CD4-positive, alpha-beta T cell treated with Interleukin-17A for 1 hour (primary cell): ENCODE measurements around the gene TCF25.
A peak's percentile ranks its signal among the peaks of the same experiment; 100 is the strongest.
"Not testable (repeated sequence)": the region's sequence is repeated elsewhere in the genome, so short reads cannot be mapped to it uniquely, and the experiment has no call there.

Experiments used
- DNase-seq: peaks from one replicate; pipeline ENCODE4 v3.0.0-alpha.2; 2020

The TCF25 gene

DNA sequence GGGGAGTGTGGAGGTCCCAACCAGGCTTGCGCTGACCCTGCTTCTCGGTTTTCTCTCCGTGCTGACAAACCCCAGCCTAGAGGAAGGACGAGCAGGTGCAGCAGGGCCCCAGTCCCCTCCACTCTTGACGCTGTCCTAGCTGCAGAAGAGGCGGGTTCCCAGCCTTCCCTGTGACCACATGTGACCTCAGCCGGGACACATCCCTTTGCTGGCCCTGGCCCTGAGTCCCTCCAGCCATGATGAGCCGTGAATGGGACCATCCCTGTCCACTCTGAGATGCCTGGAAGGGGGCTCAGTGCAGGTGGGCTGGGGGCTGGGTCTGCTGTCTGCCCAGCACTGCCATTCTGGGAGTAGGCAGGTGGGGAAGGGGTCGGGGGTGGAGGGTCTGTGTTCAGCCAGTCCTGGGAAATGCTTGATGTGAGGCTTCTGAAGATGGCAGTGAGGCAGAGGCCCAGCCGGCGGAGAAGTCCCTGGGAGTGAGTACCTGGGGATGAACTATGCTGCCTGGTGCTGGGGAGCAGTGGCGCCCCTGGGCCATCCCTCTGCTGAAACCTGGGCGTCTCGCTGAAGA lies 47.8 kb downstream of the TCF25 start:
- no peak for DNase-seq

DNA sequence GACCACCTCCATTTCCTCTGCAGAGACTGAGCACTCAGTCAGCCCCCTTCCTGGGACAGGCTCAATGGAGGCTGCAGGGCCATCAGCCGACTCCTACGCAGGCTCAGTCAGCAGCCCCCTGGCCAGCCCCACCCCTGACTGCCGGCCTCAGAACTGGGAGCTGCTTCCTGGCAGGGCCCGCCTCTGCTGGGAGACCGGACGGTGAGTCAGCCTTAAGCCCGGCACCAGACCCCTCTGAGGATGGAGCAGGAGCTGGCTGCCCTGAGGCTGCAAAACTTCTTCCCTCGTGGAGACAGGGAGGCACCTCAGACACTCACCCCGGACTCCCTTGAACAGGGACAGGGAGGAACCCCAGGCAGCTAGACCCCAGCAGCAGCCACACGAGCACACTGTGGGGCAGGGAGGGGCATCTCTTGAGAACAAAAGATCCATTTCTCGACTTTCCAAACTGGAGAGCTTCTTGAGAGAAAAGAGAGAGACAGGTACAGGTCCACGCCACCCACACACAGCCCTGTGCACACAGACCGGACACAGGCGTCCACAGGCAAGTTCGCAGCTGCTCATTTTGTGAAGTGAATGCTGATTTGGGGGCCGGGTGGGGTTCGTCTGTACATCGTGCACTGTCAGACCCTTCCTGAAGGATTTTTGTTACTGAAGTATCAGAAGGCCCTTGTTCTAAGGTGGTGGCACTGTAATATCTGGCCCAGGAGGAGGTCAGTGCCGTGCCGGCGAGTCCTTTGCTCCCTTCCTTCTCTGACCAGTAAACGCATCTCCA lies 48.5 kb downstream of the TCF25 start:
- no peak for DNase-seq

GRCh38 chr16:89922477-89922883 lies 49.1 kb downstream of the TCF25 start:
- DNase-seq: no peak

DNA sequence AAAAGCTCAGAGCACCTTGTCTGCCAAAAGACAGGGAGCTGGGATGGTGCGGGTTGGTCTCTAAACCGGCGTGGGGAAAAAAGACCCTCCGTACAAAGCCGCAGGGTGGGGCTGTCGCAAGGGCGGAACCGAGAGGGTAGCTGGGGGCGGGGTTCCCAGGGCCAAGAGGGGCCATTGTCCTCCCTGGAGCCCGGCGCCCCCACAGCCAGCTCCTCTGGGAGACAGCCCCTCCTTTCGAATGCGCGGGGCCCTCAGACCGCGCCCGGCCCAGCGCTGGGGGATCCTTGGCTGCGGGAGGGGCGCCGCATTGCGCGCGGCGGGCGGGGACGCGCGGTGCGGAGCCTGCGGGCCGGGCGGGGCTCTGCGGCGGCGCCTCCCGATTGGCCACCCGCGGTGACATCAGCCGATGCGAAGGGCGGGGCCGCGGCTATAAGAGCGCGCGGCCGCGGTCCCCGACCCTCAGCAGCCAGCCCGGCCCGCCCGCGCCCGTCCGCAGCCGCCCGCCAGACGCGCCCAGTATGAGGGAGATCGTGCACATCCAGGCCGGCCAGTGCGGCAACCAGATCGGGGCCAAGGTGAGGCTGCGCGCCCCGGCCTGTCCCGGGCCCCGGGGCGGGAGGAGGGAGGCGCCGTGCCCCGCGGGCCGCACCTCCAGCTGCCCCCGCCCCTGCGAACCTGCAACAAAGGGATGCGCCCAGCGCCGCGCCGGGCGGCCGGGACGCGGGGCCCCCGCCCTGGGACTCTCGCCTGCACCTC lies 49.7 kb downstream of the TCF25 start, which contains the start of gene TUBB3:
TUBB3 (plus strand) TSS at position 459 of the 756 bp plus-strand sequence; CDS start at position 519, 60 bp downstream.
- DNase-seq: peak; percentile 30

- DNase-seq: no peak
Observed at GRCh38 chr16:89923640-89924296, 50.4 kb downstream of the TCF25 start.

DNA sequence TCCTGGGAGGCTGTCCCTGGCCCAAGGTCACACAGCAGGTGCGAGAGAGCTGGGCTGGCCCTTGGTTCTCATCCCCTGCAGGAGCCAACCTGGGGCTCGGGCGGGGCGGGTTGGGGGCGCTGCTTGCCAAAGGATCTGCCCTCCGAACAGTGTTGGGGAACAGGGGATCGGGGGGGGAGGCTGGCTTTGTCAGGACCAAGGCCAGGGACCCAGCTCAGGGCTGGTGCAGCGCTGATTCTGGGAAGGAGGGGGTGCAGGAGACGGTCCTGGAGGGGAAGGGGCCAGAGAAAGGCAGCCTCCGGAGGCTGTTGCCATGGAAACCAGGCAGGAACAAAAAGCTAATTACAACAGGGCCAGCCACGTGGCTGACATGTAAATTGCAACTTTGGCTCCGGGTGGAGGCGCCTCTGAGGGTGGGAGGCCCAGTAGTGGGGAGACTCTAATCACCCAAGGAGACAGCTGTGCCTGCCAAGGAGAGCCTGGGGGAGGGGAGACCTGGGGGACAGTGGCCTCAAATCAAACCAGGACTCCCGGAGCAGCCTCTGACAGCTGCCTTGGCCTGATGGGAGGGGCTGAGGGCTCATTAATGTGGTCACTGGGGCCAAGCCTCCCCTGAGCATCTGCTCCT lies 51.0 kb downstream of the TCF25 start:
- DNase-seq: peak; percentile 42

DNA sequence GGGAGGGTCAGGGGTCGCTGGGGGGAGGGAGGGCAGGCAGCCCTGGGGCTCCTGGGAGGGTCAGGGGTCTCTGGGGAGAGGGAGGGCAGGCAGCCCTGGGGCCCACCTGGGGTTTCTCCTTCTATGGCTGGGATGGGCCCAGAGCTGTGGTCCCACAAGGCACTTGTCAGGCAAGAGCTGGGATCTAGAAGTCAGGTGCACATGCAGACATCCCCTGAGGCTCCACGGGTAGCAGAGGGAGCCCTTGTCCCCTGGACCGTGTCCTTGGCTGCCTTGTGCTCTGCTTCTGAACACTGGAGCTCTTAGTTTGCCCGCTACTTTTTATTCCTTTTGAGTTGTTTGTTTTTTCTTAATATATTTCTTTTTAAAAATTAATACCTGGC lies 51.5 kb downstream of the TCF25 start:
- no peak for DNase-seq

DNA sequence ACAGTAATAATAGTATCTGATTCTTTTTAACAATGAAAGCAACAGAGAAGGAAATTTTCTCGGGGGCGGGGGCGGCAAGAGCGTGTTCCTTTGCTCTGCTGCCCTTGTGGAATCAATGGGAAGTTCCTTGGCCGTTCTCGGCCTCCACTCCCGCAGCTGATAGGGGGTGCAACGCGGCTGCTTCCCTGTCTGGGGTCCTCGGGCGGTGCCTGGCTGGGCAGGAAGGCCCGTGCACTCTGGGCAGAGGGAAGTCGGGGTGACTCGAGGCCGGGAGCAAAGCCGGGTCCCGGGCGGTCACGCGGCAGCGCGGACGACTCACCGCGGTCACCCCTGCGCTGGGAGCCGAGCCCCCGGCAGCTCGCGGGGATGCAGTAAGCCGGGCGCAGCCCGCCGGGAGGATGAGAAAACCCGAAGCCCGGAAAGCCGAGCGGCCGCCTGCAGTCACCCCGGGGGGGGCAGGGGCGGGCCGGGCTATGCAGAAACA lies 52.2 kb downstream of the TCF25 start:
- no peak for DNase-seq

GRCh38 chr16:89931305-89931896 lies 58.0 kb downstream of the TCF25 start:
- no peak for DNase-seq

DNA sequence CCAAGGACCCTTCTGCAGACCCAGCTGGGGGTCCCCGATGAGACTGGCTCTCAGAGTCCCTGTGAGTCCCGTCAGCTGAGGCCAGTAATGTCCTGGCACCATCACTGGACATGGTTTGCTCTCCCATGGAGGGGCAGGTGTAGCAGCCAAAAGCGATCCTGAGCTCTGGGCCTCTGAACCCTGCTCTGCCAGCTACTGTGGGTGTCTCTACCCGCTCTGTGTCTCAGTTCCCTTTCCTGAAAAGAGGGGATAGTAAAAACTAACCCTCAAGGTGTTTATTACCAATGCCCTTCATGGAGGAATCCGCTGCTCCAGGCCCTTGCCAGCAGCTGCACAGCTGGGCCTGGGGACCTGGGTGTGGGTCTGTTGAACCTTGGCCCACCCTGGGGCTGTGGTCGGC lies 58.6 kb downstream of the TCF25 start:
- no peak for DNase-seq

DNA sequence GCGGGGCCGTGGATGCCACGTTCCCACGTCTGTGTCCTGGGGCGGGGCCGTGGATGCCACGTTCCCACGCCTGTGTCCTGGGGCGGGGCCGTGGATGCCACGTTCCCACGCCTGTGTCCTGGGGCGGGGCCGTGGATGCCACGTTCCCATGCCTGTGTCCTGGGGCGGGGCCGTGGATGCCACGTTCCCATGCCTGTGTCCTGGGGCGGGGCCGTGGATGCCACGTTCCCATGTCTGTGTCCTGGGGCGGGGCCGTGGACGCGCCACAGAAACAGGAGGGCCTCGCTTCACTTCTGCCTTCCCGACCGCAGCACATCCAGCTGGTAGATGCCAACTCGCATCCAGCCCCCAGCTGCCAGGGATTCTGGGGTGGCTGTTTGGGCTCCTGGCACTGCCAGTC lies 60.6 kb downstream of the TCF25 start:
- not testable (repeated sequence) for DNase-seq

DNA sequence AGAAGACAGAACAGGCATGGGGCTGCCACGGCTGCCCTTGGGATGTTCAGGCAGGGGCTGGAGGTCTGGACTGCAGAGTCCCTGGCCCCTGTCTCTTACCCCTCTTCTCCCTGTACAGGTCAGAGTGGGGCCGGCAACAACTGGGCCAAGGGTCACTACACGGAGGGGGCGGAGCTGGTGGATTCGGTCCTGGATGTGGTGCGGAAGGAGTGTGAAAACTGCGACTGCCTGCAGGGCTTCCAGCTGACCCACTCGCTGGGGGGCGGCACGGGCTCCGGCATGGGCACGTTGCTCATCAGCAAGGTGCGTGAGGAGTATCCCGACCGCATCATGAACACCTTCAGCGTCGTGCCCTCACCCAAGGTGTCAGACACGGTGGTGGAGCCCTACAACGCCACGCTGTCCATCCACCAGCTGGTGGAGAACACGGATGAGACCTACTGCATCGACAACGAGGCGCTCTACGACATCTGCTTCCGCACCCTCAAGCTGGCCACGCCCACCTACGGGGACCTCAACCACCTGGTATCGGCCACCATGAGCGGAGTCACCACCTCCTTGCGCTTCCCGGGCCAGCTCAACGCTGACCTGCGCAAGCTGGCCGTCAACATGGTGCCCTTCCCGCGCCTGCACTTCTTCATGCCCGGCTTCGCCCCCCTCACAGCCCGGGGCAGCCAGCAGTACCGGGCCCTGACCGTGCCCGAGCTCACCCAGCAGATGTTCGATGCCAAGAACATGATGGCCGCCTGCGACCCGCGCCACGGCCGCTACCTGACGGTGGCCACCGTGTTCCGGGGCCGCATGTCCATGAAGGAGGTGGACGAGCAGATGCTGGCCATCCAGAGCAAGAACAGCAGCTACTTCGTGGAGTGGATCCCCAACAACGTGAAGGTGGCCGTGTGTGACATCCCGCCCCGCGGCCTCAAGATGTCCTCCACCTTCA lies 61.5 kb downstream of the TCF25 start:
- DNase-seq: no peak

- DNase-seq: not testable (repeated sequence)
Observed at GRCh38 chr16:89935620-89936019, 62.2 kb downstream of the TCF25 start.

DNA sequence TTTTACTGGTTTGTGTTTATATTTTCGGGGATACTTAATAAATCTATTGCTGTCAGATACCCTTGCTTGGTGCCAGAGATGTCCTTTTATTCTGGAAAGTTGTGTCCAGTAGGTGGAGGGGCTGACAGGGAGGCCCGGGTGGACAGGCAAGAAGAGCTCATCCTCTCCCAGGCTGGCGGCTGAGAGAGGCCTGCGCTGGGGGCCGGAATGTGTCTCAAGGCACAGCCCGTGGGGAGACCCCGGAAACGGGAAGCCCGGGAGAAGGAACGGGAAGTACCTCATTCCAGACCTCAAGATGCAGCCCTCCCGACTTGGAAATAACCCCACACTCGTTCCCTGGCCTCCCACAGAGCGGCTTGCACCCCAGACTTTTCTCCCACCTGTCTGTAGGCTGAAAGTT lies 62.6 kb downstream of the TCF25 start:
- DNase-seq: no peak

- no peak for DNase-seq
Observed at GRCh38 chr16:89936508-89936907, 63.1 kb downstream of the TCF25 start.

- DNase-seq: no peak
Observed at GRCh38 chr16:89936981-89937380, 63.6 kb downstream of the TCF25 start.

- no peak for DNase-seq
Observed at GRCh38 chr16:89938175-89938885, 64.9 kb downstream of the TCF25 start.

DNA sequence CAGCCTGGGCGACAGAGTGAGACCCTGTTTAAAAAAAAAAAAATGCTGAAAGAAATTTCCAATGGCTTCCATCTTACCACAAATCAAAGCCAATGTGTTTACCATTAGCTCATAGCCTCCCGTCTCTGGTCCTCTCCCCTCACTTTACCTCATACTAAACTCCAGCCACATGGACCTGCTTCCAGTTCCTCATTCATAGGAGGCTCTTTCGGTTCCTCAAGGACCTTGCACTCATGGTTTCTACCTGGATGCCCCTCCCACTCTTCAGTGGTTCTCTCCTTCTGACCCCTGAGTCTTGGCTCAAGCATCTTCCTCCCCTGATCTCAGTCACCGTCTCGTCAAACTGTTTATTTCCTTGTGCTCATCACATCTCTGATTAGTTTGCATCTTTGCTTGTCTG lies 71.4 kb downstream of the TCF25 start:
- DNase-seq: no peak

GRCh38 chr16:89945654-89946053 lies 72.3 kb downstream of the TCF25 start:
- DNase-seq: no peak

GRCh38 chr16:89946515-89946914 lies 73.1 kb downstream of the TCF25 start:
- no peak for DNase-seq
